Measurements from ENCODE around the gene UBR2.
"Not testable (repeated sequence)": the region's sequence is repeated elsewhere in the genome, so short reads cannot be mapped to it uniquely, and the experiment has no call there.

UBR2 gene

DNA sequence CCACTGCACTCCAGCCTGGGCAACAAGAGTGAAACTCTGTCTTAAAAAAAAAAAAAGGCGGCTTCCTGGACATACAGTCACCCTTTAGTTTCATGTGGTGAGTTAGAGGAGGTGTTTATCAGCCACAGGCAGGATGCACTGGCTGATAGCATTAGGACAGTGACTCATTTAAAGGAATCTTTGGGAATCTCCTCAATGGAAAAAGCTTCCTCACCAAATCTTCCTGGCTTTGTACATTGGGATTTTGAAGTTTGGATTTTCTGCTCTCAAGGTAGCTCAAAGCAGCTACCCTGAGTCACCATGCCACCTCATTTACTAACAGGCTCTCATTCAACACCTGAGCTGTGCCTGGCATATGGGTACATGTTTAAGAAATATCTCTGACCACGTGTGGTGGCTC, 138.4 kb downstream of the UBR2 start:
- no peak overlapping the region for H3K9ac ChIP-seq (ENCODE audit: low read depth in 1 of 2, low read length in 2 of 2)
- no peaks in the 10 kb centered on the region for H3K4me1 ChIP-seq (ENCODE audit: control insufficient read depth in 1 of 2, insufficient read depth in 2 of 2, low read length in 2 of 2)
- no peaks in the 10 kb centered on the region for H3K27me3 ChIP-seq (ENCODE audit: control insufficient read depth in 1 of 2, insufficient read depth in 2 of 2, low read length in 2 of 2)
- H3K4me3 ChIP-seq (ENCODE audit: low read depth in 1 of 2, low read length in 2 of 2), result no peak overlapping the region
- no peaks in the 10 kb centered on the region for H3K36me3 ChIP-seq (ENCODE audit: control insufficient read depth in 1 of 2, insufficient read depth in 2 of 2, low read length in 2 of 2)
- H3K27ac ChIP-seq (ENCODE audit: low read depth, low read length), result no peak overlapping the region
- no peaks in the 10 kb centered on the region for H3K9me3 ChIP-seq (ENCODE audit: control insufficient read depth in 1 of 2, low read length in 2 of 2)

GRCh38 chr6:42702786-42703185, 139.0 kb downstream of the UBR2 start:
- not testable (repeated sequence) for H3K9ac ChIP-seq (ENCODE audit: low read depth in 1 of 2, low read length in 2 of 2); H3K27ac ChIP-seq (ENCODE audit: low read depth, low read length); H3K9me3 ChIP-seq (ENCODE audit: control insufficient read depth in 1 of 2, low read length in 2 of 2); H3K4me3 ChIP-seq (ENCODE audit: low read depth in 1 of 2, low read length in 2 of 2); H3K27me3 ChIP-seq (ENCODE audit: control insufficient read depth in 1 of 2, insufficient read depth in 2 of 2, low read length in 2 of 2); H3K4me1 ChIP-seq (ENCODE audit: control insufficient read depth in 1 of 2, insufficient read depth in 2 of 2, low read length in 2 of 2); H3K36me3 ChIP-seq (ENCODE audit: control insufficient read depth in 1 of 2, insufficient read depth in 2 of 2, low read length in 2 of 2)

DNA sequence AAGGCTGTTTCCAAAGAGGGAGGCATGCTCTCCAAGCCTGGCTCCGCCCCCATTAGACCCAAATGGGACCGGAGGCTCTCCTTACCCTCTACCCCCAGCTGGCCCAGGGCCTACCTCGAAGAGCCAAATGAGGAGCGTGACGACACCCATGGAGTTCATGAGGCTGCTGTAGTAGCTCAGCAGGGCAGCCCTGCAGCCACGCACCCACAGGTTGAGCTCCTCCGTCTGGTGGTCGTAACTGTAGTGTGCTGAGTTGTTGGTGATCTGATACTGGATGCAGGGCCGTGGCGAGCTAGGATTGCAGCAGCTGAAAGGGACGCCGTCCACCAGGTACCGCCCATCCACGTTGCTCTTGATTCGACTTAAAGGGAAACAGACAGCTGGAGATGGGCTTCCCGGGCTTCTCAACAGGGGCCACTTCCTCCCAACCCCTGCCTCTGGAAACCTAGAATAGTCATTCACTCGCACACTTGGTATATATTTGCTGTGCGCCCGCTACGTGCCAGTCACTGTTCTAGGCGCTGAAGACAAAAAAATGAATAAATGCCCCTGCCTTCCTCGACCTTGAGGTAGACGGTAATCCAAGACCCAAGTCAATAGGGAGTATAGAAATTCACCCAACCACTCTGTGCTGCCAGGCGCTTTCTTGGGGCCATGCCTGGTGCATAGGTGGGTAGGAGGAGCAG, 140.6 kb downstream of the UBR2 start:
- H3K4me1 ChIP-seq (ENCODE audit: control insufficient read depth in 1 of 2, insufficient read depth in 2 of 2, low read length in 2 of 2), result no peaks in the 10 kb centered on the region
- no peaks in the 10 kb centered on the region for H3K9me3 ChIP-seq (ENCODE audit: control insufficient read depth in 1 of 2, low read length in 2 of 2)
- H3K9ac ChIP-seq (ENCODE audit: low read depth in 1 of 2, low read length in 2 of 2), result no peak overlapping the region
- no peak overlapping the region for H3K27ac ChIP-seq (ENCODE audit: low read depth, low read length)
- no peaks in the 10 kb centered on the region for H3K27me3 ChIP-seq (ENCODE audit: control insufficient read depth in 1 of 2, insufficient read depth in 2 of 2, low read length in 2 of 2)
- no peaks in the 10 kb centered on the region for H3K36me3 ChIP-seq (ENCODE audit: control insufficient read depth in 1 of 2, insufficient read depth in 2 of 2, low read length in 2 of 2)
- no peak overlapping the region for H3K4me3 ChIP-seq (ENCODE audit: low read depth in 1 of 2, low read length in 2 of 2)

- Histone ChIP-seq H3K9ac (ENCODE audit: low read depth in 1 of 2, low read length in 2 of 2) (no peak overlapping the region), H3K36me3 (ENCODE audit: control insufficient read depth in 1 of 2, insufficient read depth in 2 of 2, low read length in 2 of 2) (no peaks in the 10 kb centered on the region), H3K4me1 (ENCODE audit: control insufficient read depth in 1 of 2, insufficient read depth in 2 of 2, low read length in 2 of 2) (no peaks in the 10 kb centered on the region), H3K27me3 (ENCODE audit: control insufficient read depth in 1 of 2, insufficient read depth in 2 of 2, low read length in 2 of 2) (no peaks in the 10 kb centered on the region), H3K4me3 (ENCODE audit: low read depth in 1 of 2, low read length in 2 of 2) (no peak overlapping the region), H3K27ac (ENCODE audit: low read depth, low read length) (no peak overlapping the region), H3K9me3 (ENCODE audit: control insufficient read depth in 1 of 2, low read length in 2 of 2) (no peaks in the 10 kb centered on the region)
Measured at GRCh38 chr6:42704937-42705374, 141.1 kb downstream of the UBR2 start.

DNA sequence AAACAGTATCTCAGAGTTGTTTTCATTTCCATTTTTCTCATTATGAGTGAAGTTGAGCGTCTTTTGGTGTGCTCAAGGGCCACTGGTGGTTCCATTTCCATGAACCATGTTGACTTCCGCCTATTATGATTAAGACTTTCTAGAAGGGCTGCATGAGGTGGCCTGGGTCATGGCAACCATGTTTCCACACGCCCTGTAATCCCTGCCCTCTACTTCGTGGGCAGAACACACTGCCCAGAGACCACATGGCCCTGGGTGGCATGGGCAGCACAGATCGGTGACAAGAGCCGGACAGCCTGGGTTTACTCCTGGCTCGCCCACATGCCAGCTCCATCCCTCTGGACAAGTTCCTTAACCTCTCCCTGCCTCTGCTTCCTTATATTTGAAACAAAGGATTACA, 143.8 kb downstream of the UBR2 start:
- Histone ChIP-seq H3K9me3 (ENCODE audit: control insufficient read depth in 1 of 2, low read length in 2 of 2) (peaks cover 4 to 10% of the 10 kb centered on the region in 2 donors), H3K27ac (ENCODE audit: low read depth, low read length) (no peak overlapping the region), H3K4me3 (ENCODE audit: low read depth in 1 of 2, low read length in 2 of 2) (no peak overlapping the region), H3K36me3 (ENCODE audit: control insufficient read depth in 1 of 2, insufficient read depth in 2 of 2, low read length in 2 of 2) (no peaks in the 10 kb centered on the region), H3K9ac (ENCODE audit: low read depth in 1 of 2, low read length in 2 of 2) (no peak overlapping the region), H3K4me1 (ENCODE audit: control insufficient read depth in 1 of 2, insufficient read depth in 2 of 2, low read length in 2 of 2) (no peaks in the 10 kb centered on the region), H3K27me3 (ENCODE audit: control insufficient read depth in 1 of 2, insufficient read depth in 2 of 2, low read length in 2 of 2) (no peaks in the 10 kb centered on the region)

GRCh38 chr6:42708096-42708495, 144.3 kb downstream of the UBR2 start:
- Histone ChIP-seq H3K4me3 (ENCODE audit: low read depth in 1 of 2, low read length in 2 of 2) (no peak overlapping the region), H3K36me3 (ENCODE audit: control insufficient read depth in 1 of 2, insufficient read depth in 2 of 2, low read length in 2 of 2) (no peaks in the 10 kb centered on the region), H3K4me1 (ENCODE audit: control insufficient read depth in 1 of 2, insufficient read depth in 2 of 2, low read length in 2 of 2) (no peaks in the 10 kb centered on the region), H3K9me3 (ENCODE audit: control insufficient read depth in 1 of 2, low read length in 2 of 2) (peaks cover 4 to 10% of the 10 kb centered on the region in 2 donors), H3K27me3 (ENCODE audit: control insufficient read depth in 1 of 2, insufficient read depth in 2 of 2, low read length in 2 of 2) (no peaks in the 10 kb centered on the region), H3K27ac (ENCODE audit: low read depth, low read length) (no peak overlapping the region), H3K9ac (ENCODE audit: low read depth in 1 of 2, low read length in 2 of 2) (no peak overlapping the region)

- no peak overlapping the region for H3K4me3 ChIP-seq (ENCODE audit: low read depth in 1 of 2, low read length in 2 of 2)
- H3K36me3 ChIP-seq (ENCODE audit: control insufficient read depth in 1 of 2, insufficient read depth in 2 of 2, low read length in 2 of 2), result no peaks in the 10 kb centered on the region
- no peak overlapping the region for H3K27ac ChIP-seq (ENCODE audit: low read depth, low read length)
- H3K4me1 ChIP-seq (ENCODE audit: control insufficient read depth in 1 of 2, insufficient read depth in 2 of 2, low read length in 2 of 2), result no peaks in the 10 kb centered on the region
- no peaks in the 10 kb centered on the region for H3K27me3 ChIP-seq (ENCODE audit: control insufficient read depth in 1 of 2, insufficient read depth in 2 of 2, low read length in 2 of 2)
- H3K9ac ChIP-seq (ENCODE audit: low read depth in 1 of 2, low read length in 2 of 2), result no peak overlapping the region
- H3K9me3 ChIP-seq (ENCODE audit: control insufficient read depth in 1 of 2, low read length in 2 of 2), result peaks cover 4 to 10% of the 10 kb centered on the region in 2 donors
Measured at GRCh38 chr6:42709871-42710270, 146.0 kb downstream of the UBR2 start.

GRCh38 chr6:42710316-42710715, 146.5 kb downstream of the UBR2 start:
- no peak overlapping the region for H3K27ac ChIP-seq (ENCODE audit: low read depth, low read length)
- no peaks in the 10 kb centered on the region for H3K36me3 ChIP-seq (ENCODE audit: control insufficient read depth in 1 of 2, insufficient read depth in 2 of 2, low read length in 2 of 2)
- H3K27me3 ChIP-seq (ENCODE audit: control insufficient read depth in 1 of 2, insufficient read depth in 2 of 2, low read length in 2 of 2), result no peaks in the 10 kb centered on the region
- no peak overlapping the region for H3K9ac ChIP-seq (ENCODE audit: low read depth in 1 of 2, low read length in 2 of 2)
- H3K4me3 ChIP-seq (ENCODE audit: low read depth in 1 of 2, low read length in 2 of 2), result no peak overlapping the region
- H3K4me1 ChIP-seq (ENCODE audit: control insufficient read depth in 1 of 2, insufficient read depth in 2 of 2, low read length in 2 of 2), result no peaks in the 10 kb centered on the region
- peaks cover 4 to 10% of the 10 kb centered on the region in 2 donors for H3K9me3 ChIP-seq (ENCODE audit: control insufficient read depth in 1 of 2, low read length in 2 of 2)

GRCh38 chr6:42711930-42712329, 148.1 kb downstream of the UBR2 start:
- H3K36me3 ChIP-seq (ENCODE audit: control insufficient read depth in 1 of 2, insufficient read depth in 2 of 2, low read length in 2 of 2), result no peaks in the 10 kb centered on the region
- no peak overlapping the region for H3K27ac ChIP-seq (ENCODE audit: low read depth, low read length)
- H3K27me3 ChIP-seq (ENCODE audit: control insufficient read depth in 1 of 2, insufficient read depth in 2 of 2, low read length in 2 of 2), result no peaks in the 10 kb centered on the region
- H3K4me1 ChIP-seq (ENCODE audit: control insufficient read depth in 1 of 2, insufficient read depth in 2 of 2, low read length in 2 of 2), result no peaks in the 10 kb centered on the region
- no peak overlapping the region for H3K4me3 ChIP-seq (ENCODE audit: low read depth in 1 of 2, low read length in 2 of 2)
- peaks cover 4 to 10% of the 10 kb centered on the region in 2 donors for H3K9me3 ChIP-seq (ENCODE audit: control insufficient read depth in 1 of 2, low read length in 2 of 2)
- H3K9ac ChIP-seq (ENCODE audit: low read depth in 1 of 2, low read length in 2 of 2), result no peak overlapping the region

DNA sequence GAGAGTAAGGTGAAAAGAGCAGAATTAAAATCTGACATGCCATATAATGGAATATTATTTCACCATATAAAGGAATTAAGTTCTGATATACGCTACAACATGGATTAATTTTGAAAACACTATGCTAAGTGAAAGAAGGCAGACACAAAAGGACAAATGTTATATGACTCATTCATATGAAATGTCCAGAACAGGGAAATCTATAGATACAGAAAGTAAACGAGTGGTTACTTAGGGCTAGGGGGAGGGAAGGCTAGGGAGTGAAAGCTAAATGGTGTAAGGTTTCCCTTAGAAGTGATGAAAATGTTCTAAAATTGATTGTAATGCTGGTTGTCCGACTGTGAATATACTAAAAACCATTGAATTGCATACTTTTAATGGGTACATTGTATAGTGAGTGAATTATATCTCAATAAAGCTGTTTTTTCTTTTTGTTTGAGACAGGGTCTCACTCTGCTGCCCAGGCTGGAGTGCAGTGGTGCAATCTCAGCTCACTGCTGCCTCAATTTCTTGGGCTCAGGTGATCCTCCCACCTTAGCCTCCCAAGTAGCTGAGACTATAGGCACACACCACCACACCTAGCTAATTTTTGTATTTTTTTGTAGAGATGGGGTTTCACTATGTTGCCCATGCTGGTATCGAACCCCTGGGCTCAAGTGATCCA, 150.4 kb downstream of the UBR2 start:
- Histone ChIP-seq H3K36me3 (ENCODE audit: control insufficient read depth in 1 of 2, insufficient read depth in 2 of 2, low read length in 2 of 2) (no peaks in the 10 kb centered on the region), H3K9ac (ENCODE audit: low read depth in 1 of 2, low read length in 2 of 2) (no peak overlapping the region), H3K4me1 (ENCODE audit: control insufficient read depth in 1 of 2, insufficient read depth in 2 of 2, low read length in 2 of 2) (no peaks in the 10 kb centered on the region), H3K27me3 (ENCODE audit: control insufficient read depth in 1 of 2, insufficient read depth in 2 of 2, low read length in 2 of 2) (no peaks in the 10 kb centered on the region), H3K9me3 (ENCODE audit: control insufficient read depth in 1 of 2, low read length in 2 of 2) (peaks cover 4 to 10% of the 10 kb centered on the region in 2 donors), H3K4me3 (ENCODE audit: low read depth in 1 of 2, low read length in 2 of 2) (no peak overlapping the region), H3K27ac (ENCODE audit: low read depth, low read length) (no peak overlapping the region)

Data from duodenal mucosa (tissue), 2 donors.